Suprapubic skin (tissue), 3 donors: Measurements from ENCODE around the gene KCTD19.

Experiments used
- CTCF ChIP-seq, 2 donors: fragments of 200-600 bp in 1 of 2; fragments of 450-650 bp in 1 of 2; sonication (generic) in 1 of 2; IDR thresholded peaks; one replicate each; pipeline ENCODE4 v1.5.1; 2016 to 2019; ENCODE audit warnings: antibody characterized with exemption in 2 of 2, mild to moderate bottlenecking in 1 of 2, moderate library complexity in 1 of 2
- EP300 ChIP-seq: sonication (generic); formaldehyde crosslinking; IDR thresholded peaks from one replicate; pipeline ENCODE4 v1.6.1; 2017; ENCODE audit warnings: antibody characterized with exemption

DNA sequence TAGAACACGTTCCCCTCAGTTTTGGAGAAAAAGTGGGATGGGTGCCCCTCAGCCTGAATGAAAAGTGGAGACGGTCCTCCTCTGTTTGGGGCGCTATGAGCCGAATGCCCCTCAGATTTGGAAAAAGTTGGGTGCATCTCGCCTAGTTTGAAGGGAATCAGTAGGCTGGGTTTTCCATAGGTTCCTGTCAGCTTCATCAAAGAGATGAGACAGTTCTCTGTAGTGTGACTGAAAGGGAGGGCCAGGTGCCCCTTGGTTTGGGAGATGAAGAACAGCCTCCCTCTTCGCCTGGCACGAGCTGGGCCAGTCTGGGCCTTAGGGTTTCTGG is 78.5 kb downstream of the KCTD19 start:
- no peak for TF ChIP-seq CTCF (IDR thresholded peaks at IDR 0.05)
- no peak for TF ChIP-seq EP300
